Endothelial cell of umbilical vein (primary cell): ENCODE results near the gene PAPLN. TPM values are rescaled to one million over a fixed set of nuclear protein-coding genes. Genes with fewer than 3 reads are reported as not detected.

Source experiments
- BruUV-seq: library from RNA; stranded (reverse); fragments of 400-500 nt; replicated peaks from 2 replicates; lab custom pipeline; 2021; lab: Mats Ljungman, UMichigan
- CTCF ChIA-PET: fragments of 300-600, 350-600 bp; sonication (Branson Sonifier 250); formaldehyde crosslinking; loops from one replicate; lab custom pipeline; 2021; ENCODE audit warnings: antibody characterized with exemption, inconsistent platforms; lab: Charles Lee
- POLR2A ChIA-PET: fragments of 300-600, 350-600 bp; sonication (Branson Sonifier 250); formaldehyde crosslinking; loops from one replicate; lab custom pipeline; 2021; ENCODE audit warnings: antibody characterized with exemption, inconsistent platforms; lab: Charles Lee
- DNase-seq: peaks from one replicate; pipeline ENCODE4 v3.0.0-alpha.2; 2011; ENCODE audit warnings: low read depth, low spot score
- FAIRE-seq: peaks from 2 replicates; lab custom pipeline; 2011; peaks lifted over from hg19 to GRCh38; lab: Jason Lieb, UNC
- H2AFZ ChIP-seq: 2 replicates; pipeline ENCODE4 v1.6.0; 2012; ENCODE audit warnings: low read depth, low read length, control low read depth, inconsistent platforms
- H3K27ac ChIP-seq: 2 replicates; pipeline ENCODE4 v1.5.1; 2011; ENCODE audit warnings: low read depth, mild to moderate bottlenecking, control low read depth, low read length, moderate library complexity; ENCODE audit not compliant: insufficient read depth
- H3K27me3 ChIP-seq, 2 experiments: 2 replicates each; pipeline versions ENCODE4 v1.6.0 to v1.6.1; 2011; ENCODE audit warnings: low read length in 2 of 2, mixed read lengths in 1 of 2; ENCODE audit not compliant: control insufficient read depth in 2 of 2, insufficient read depth in 2 of 2
- H3K36me3 ChIP-seq, 2 experiments: 2 replicates in 1 of 2; 3 replicates in 1 of 2; pipeline ENCODE4 v1.5.1; 2011; ENCODE audit warnings: low read length in 2 of 2, mild to moderate bottlenecking in 1 of 2, moderate library complexity in 1 of 2; ENCODE audit not compliant: control insufficient read depth in 2 of 2, insufficient read depth in 2 of 2; ENCODE audit errors: extremely low read depth in 1 of 2
- H3K4me1 ChIP-seq: 3 replicates; pipeline ENCODE4 v1.5.1; 2011; ENCODE audit warnings: mild to moderate bottlenecking, low read length; ENCODE audit not compliant: control insufficient read depth, insufficient read depth; ENCODE audit errors: extremely low read depth
- H3K4me2 ChIP-seq: 2 replicates; pipeline ENCODE4 v1.6.1; 2011; ENCODE audit warnings: low read length, control low read depth, mixed read lengths; ENCODE audit not compliant: insufficient read depth
- H3K4me3 ChIP-seq, 3 experiments: fragments of 200-600 bp in 1 of 3; sonication (generic), shearing (Covaris generic) in 1 of 3; replicated peaks in 1 of 3; 2 replicates each; pipeline ENCODE4 v1.5.1; 2011 to 2016; ENCODE audit warnings: control low read depth in 3 of 3, low read length in 3 of 3, mild to moderate bottlenecking in 2 of 3, inconsistent platforms in 1 of 3, low read depth in 1 of 3, moderate library complexity in 1 of 3; ENCODE audit not compliant: insufficient read depth in 1 of 3
- H3K79me2 ChIP-seq: 2 replicates; pipeline ENCODE4 v1.6.0; 2012; ENCODE audit warnings: low read length, inconsistent platforms; ENCODE audit not compliant: control insufficient read depth, insufficient read depth
- H3K9ac ChIP-seq: replicated peaks from 2 replicates; pipeline ENCODE3; 2011; ENCODE audit warnings: low read length, control low read depth; ENCODE audit not compliant: insufficient read depth; ENCODE audit errors: extremely low read depth
- H3K9me1 ChIP-seq: replicated peaks from 3 replicates; pipeline ENCODE4 v1.6.0; 2011; ENCODE audit warnings: mild to moderate bottlenecking, low read length; ENCODE audit not compliant: control insufficient read depth, insufficient read depth; ENCODE audit errors: extremely low read depth
- H3K9me3 ChIP-seq: replicated peaks from 2 replicates; pipeline ENCODE4 v1.5.1; 2012; ENCODE audit warnings: low read length, inconsistent platforms; ENCODE audit not compliant: control insufficient read depth, insufficient read depth
- H4K20me1 ChIP-seq: replicated peaks from 2 replicates; pipeline ENCODE3; 2011; ENCODE audit warnings: mild to moderate bottlenecking, low read length; ENCODE audit not compliant: control insufficient read depth, insufficient read depth; ENCODE audit errors: extremely low read depth
- EZH2 ChIP-seq: IDR thresholded peaks from 2 replicates; pipeline ENCODE4 v1.6.1; 2012; ENCODE audit warnings: borderline replicate concordance, low read depth, mild to moderate bottlenecking, moderate library complexity, low read length, inconsistent platforms; ENCODE audit not compliant: severe bottlenecking
- FOS ChIP-seq: IDR thresholded peaks from 2 replicates; pipeline ENCODE4 v1.6.1; 2011; ENCODE audit warnings: mild to moderate bottlenecking, low read length, moderate library complexity, borderline replicate concordance; ENCODE audit not compliant: insufficient read depth
- GATA2 ChIP-seq: IDR thresholded peaks from 2 replicates; pipeline ENCODE4 v1.7.0; 2011; ENCODE audit warnings: low read depth, mild to moderate bottlenecking, moderate library complexity, mixed read lengths, low read length; ENCODE audit not compliant: insufficient read length, insufficient read depth
- JUN ChIP-seq: IDR thresholded peaks from 2 replicates; pipeline ENCODE4 v1.6.1; 2011; ENCODE audit warnings: borderline replicate concordance, low read depth; ENCODE audit not compliant: insufficient read length, insufficient read depth
- MYC ChIP-seq: IDR thresholded peaks from one replicate; pipeline ENCODE4 v1.6.1; 2011; ENCODE audit warnings: mild to moderate bottlenecking, low read depth, low read length
- POLR2A ChIP-seq: IDR thresholded peaks from 2 replicates; pipeline ENCODE4 v1.6.1; 2012; ENCODE audit warnings: low read depth, mild to moderate bottlenecking, control low read depth, low read length
- POLR2AphosphoS5 ChIP-seq: IDR thresholded peaks from 2 replicates; pipeline ENCODE4 v1.6.1; 2012; ENCODE audit warnings: low read depth, mild to moderate bottlenecking, control low read depth, low read length, moderate library complexity; ENCODE audit not compliant: insufficient read depth
- dilution Hi-C: fragments of 300-500 bp; cut with MboI; formaldehyde crosslinking; loops from one replicate; pipeline ENCODE4 v1.15.0; 2019; ENCODE audit warnings: low sequenced_read_pairs; ENCODE audit not compliant: extremely low pct_ligation_motif_present
- intact Hi-C: fragments of 100-400 bp; cut with micrococcal nuclease; formaldehyde crosslinking; loops from one replicate; pipeline ENCODE4 v1.10.0; 2022
- polyA plus RNA-seq, 4 experiments: library from polyadenylated mRNA; depleted of rRNA in 3 of 4; stranded (reverse) in 3 of 4; unstranded in 1 of 4; fragments of >200 nt; gene quantifications; 2 replicates each; pipeline versions ENCODE4 v1.2.1 to v1.2.3, GENCODE V29; 2011 to 2012; ENCODE audit warnings: missing spikeins in 1 of 4
- total RNA-seq: library from RNA; stranded (reverse); gene quantifications from 2 replicates; pipeline ENCODE4 v1.2.3, GENCODE V29; 2021
- TF ChIP-seq, protein P1 (sequence below), 2 donors: IDR thresholded peaks; 1 replicate in 1 of 2; 2 replicates in 1 of 2; pipeline ENCODE4 v1.5.1; 2011; ENCODE audit warnings: low read length in 2 of 2, mild to moderate bottlenecking in 2 of 2, moderate library complexity in 2 of 2, control low read depth in 1 of 2, inconsistent platforms in 1 of 2, low read depth in 1 of 2; ENCODE audit not compliant: insufficient read depth in 1 of 2; ENCODE audit errors: extremely low read depth in 1 of 2
- TF ChIP-seq, protein P2 (sequence below): IDR thresholded peaks from 2 replicates; pipeline ENCODE4 v1.6.1; 2011; ENCODE audit not compliant: insufficient read depth, insufficient read length

The PAPLN gene
- total and polyA plus RNA-seq, 2 donors (not counting 3 experiments of a cell fraction or from before 2014, with no cell fraction given) = 5.5 to 6.4 TPM

DNA sequence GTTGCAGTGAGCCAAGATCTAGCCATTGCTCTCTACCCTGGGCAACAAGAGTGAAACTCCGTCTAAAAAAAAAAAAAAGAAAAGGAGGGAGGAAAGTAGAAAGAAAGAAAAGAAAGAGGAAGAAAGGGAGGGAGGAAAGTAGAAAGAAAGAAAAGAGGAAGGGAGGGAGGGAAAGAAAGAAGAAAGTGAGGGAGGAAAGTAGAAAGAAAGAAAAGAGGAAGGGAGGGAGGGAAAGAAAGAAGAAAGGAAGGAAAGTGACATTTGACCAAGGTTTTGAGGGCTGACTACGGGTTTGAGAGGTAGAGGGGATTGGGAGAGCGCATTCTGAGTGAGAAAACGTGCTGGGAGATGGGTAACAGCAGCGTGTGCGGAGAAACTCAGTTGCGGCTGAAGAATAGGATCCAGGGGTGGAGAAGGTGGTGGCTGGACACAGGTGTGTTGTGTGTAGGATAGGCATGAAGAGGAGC, 521 bp upstream of the PAPLN start:
- Histone ChIP-seq H3K36me3 (no peaks in the 10 kb centered on the region), H3K27ac (no peak overlapping the region), H3K4me1 (peaks cover 34% of the 10 kb centered on the region), H3K9me1 (no peaks in the 10 kb centered on the region), H3K4me2 (no peak overlapping the region), H2AFZ (no peak overlapping the region), H4K20me1 (no peaks in the 10 kb centered on the region), H3K9ac (no peak overlapping the region), H3K9me3 (no peaks in the 10 kb centered on the region), H3K4me3 (no peak overlapping the region), H3K27me3 (peaks cover 5 to 6% of the 10 kb centered on the region in 2 experiments), H3K79me2 (no peaks in the 10 kb centered on the region)
- ChIA-PET CTCF (no interaction called here), POLR2A (no interaction called here)
- FAIRE-seq = no peak
- BruUV-seq = no TSS peak
- intact Hi-C loops (no loop called here), dilution Hi-C loops (no loop called here)
- DNase-seq = no peak
- TF ChIP-seq, protein P1, sequence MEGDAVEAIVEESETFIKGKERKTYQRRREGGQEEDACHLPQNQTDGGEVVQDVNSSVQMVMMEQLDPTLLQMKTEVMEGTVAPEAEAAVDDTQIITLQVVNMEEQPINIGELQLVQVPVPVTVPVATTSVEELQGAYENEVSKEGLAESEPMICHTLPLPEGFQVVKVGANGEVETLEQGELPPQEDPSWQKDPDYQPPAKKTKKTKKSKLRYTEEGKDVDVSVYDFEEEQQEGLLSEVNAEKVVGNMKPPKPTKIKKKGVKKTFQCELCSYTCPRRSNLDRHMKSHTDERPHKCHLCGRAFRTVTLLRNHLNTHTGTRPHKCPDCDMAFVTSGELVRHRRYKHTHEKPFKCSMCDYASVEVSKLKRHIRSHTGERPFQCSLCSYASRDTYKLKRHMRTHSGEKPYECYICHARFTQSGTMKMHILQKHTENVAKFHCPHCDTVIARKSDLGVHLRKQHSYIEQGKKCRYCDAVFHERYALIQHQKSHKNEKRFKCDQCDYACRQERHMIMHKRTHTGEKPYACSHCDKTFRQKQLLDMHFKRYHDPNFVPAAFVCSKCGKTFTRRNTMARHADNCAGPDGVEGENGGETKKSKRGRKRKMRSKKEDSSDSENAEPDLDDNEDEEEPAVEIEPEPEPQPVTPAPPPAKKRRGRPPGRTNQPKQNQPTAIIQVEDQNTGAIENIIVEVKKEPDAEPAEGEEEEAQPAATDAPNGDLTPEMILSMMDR (IDR thresholded peaks at IDR 0.05; ENCODE audit: extremely low read depth in 1 of 2, insufficient read depth in 1 of 2, low read depth in 1 of 2, low read length in 2 of 2) = no peak
- TF ChIP-seq POLR2A = no peak
- TF ChIP-seq POLR2AphosphoS5 = no peak
- no peak for TF ChIP-seq JUN
- TF ChIP-seq FOS = no peak
- TF ChIP-seq, protein P2, sequence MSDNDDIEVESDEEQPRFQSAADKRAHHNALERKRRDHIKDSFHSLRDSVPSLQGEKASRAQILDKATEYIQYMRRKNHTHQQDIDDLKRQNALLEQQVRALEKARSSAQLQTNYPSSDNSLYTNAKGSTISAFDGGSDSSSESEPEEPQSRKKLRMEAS = no peak
- no peak for TF ChIP-seq MYC
- no peak for TF ChIP-seq EZH2
- TF ChIP-seq GATA2 = no peak
